K562 (cell line): Measurements from ENCODE around the gene CRYBA4. TPM values are rescaled to one million over a fixed set of nuclear protein-coding genes. Genes with fewer than 3 reads are reported as not detected.

ENCODE experiments used
- AFF4 ChIP-seq: sonication (generic); formaldehyde crosslinking; IDR thresholded peaks from 2 replicates; pipeline ENCODE4 v1.8.0; 2023; ENCODE audit warnings: mild to moderate bottlenecking, missing genetic modification reagents
- ESRRA ChIP-seq: fragments of 450-650 bp; IDR thresholded peaks from 2 replicates; pipeline ENCODE4 v1.6.1; 2014; ENCODE audit warnings: low read depth, mild to moderate bottlenecking, moderate library complexity, borderline replicate concordance
- HLTF ChIP-seq: fragments of 450-650 bp; IDR thresholded peaks from 2 replicates; pipeline ENCODE4 v1.6.1; 2016
- JUND ChIP-seq, 2 experiments: IDR thresholded peaks; 2 replicates in 1 of 2; 3 replicates in 1 of 2; pipeline ENCODE4 v1.6.1; 2011; ENCODE audit warnings: borderline replicate concordance in 2 of 2, low read depth in 2 of 2, low read length in 2 of 2, improper control_type of control experiment in 1 of 2, missing biosample characterization in 1 of 2, missing genetic modification characterization in 1 of 2, missing genetic modification reagents in 1 of 2
- KLF10 ChIP-seq: fragments of 250-450 bp; sonication (Bioruptor Pico); IDR thresholded peaks from 2 replicates; pipeline ENCODE4 v1.6.1; 2021; ENCODE audit warnings: matching md5 sums
- MBD1 ChIP-seq: fragments of 250-450 bp; sonication (Bioruptor Pico); IDR thresholded peaks from 2 replicates; pipeline ENCODE4 v1.8.0; 2022; ENCODE audit warnings: inconsistent platforms
- NCOA6 ChIP-seq: fragments of 450-650 bp; IDR thresholded peaks from 2 replicates; pipeline ENCODE4 v1.6.1; 2017; ENCODE audit warnings: mild to moderate bottlenecking
- NFE2 ChIP-seq: IDR thresholded peaks from 2 replicates; pipeline ENCODE4 v1.6.1; 2014; ENCODE audit warnings: antibody characterized with exemption, low read depth
- PHF20 ChIP-seq: fragments of 450-650 bp; IDR thresholded peaks from 2 replicates; pipeline ENCODE4 v1.6.1; 2018; ENCODE audit not compliant: partially characterized antibody
- RBM34 ChIP-seq: fragments of 200-400 bp; formaldehyde crosslinking; IDR thresholded peaks from 2 replicates; pipeline ENCODE4 v1.6.1; 2018; ENCODE audit warnings: low read length, borderline replicate concordance; ENCODE audit not compliant: insufficient read depth
- RFX1 ChIP-seq: fragments of 450-650 bp; IDR thresholded peaks from 2 replicates; pipeline ENCODE4 v1.6.1; 2016; ENCODE audit warnings: mild to moderate bottlenecking, moderate library complexity
- SMAD1 ChIP-seq: fragments of 150-350 bp; IDR thresholded peaks from 2 replicates; pipeline ENCODE4 v1.6.1; 2014; ENCODE audit warnings: low read length, low read depth; ENCODE audit not compliant: partially characterized antibody
- ZC3H4 ChIP-seq: sonication (generic); formaldehyde crosslinking; IDR thresholded peaks from 2 replicates; pipeline ENCODE4 v1.9.0; 2021; ENCODE audit warnings: missing genetic modification reagents, borderline replicate concordance
- ZNF311 ChIP-seq: fragments of 250-450 bp; sonication (Bioruptor Pico); IDR thresholded peaks from 2 replicates; pipeline ENCODE4 v1.4.0; 2020; ENCODE audit warnings: mild to moderate bottlenecking, moderate library complexity
- ZNF699 ChIP-seq: fragments of 250-450 bp; sonication (Bioruptor Pico); IDR thresholded peaks from 2 replicates; pipeline ENCODE4 v1.8.0; 2021; ENCODE audit warnings: mild to moderate bottlenecking, moderate library complexity; ENCODE audit not compliant: insufficient replicate concordance
- ZNF77 ChIP-seq: fragments of 250-450 bp; sonication (Bioruptor Pico); IDR thresholded peaks from 2 replicates; pipeline ENCODE4 v1.5.0; 2020
- polyA plus RNA-seq, 8 experiments: library from polyadenylated mRNA; depleted of rRNA in 4 of 8; stranded (reverse) in 5 of 8; unstranded in 3 of 8; fragments of >200 nt; fragmentation: Nextera tagmentation in 2 of 8; fragmentation: Illumina TruSeq in 1 of 8; extraction: Ambion mirVana in 2 of 8; extraction: Trizol in 1 of 8; gene quantifications; 2 replicates each; pipeline versions ENCODE4 v1.2.1 to v1.2.3, GENCODE V29; 2011 to 2014; ENCODE audit warnings: inconsistent platforms in 1 of 8, missing spikeins in 1 of 8
- total RNA-seq, 7 experiments: library from RNA; depleted of rRNA in 6 of 7; stranded (reverse); fragments of >200 nt in 6 of 7; fragmentation: Illumina TruSeq in 2 of 7; extraction: Trizol in 2 of 7; gene quantifications; 2 replicates each; pipeline versions ENCODE4 v1.2.1 to v1.2.3, GENCODE V29; 2011 to 2021; ENCODE audit warnings: low replicate concordance in 1 of 7
- TF ChIP-seq, protein P1 (sequence below), 2 experiments: fragments of 450-650 bp in 1 of 2; sonication (generic) in 1 of 2; formaldehyde crosslinking in 1 of 2; IDR thresholded peaks in 1 of 2; conservative IDR thresholded peaks in 1 of 2; 2 replicates each; pipeline versions ENCODE4 v1.6.1 to v1.8.1; 2016 to 2023; ENCODE audit warnings: mild to moderate bottlenecking in 2 of 2, moderate library complexity in 2 of 2, inconsistent platforms in 1 of 2, missing genetic modification reagents in 1 of 2
- TF ChIP-seq, protein P2 (sequence below): conservative IDR thresholded peaks from 2 replicates; pipeline ENCODE4 v1.6.1; 2011; ENCODE audit warnings: low read depth, mild to moderate bottlenecking, low read length; ENCODE audit not compliant: control insufficient read depth
- TF ChIP-seq, protein P3 (sequence below): fragments of 200-800 bp; sonication (Bioruptor generic); IDR thresholded peaks from 2 replicates; pipeline ENCODE4 v1.6.1; 2017; ENCODE audit warnings: missing genetic modification characterization, missing compliant biosample characterization

Gene CRYBA4
- total and polyA plus RNA-seq, 9 of the 15 experiments (the other 6 are each of a cell fraction or from before 2014, with no cell fraction given), result 0.59 to 3.3 (median 1.6) TPM

DNA sequence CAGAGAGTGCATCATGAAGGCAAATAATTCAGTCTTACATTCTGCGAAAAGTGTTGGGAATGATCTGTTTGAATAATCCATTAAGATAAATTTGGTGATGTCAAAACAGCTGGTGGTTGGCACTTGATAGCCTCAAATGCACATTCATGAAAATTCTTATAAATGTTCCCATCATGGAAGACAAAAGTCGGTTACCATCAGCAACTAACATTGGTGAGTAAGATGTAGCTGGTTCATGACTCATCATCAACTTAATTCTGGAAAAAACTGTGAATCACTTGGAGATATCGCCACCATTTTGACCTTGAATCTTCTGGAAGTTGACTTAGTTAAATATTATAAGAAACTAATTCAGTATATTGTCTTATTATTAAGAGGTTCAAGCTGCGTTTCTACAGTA, 15.2 kb upstream of the CRYBA4 start (continued):
- TF ChIP-seq, protein P1, sequence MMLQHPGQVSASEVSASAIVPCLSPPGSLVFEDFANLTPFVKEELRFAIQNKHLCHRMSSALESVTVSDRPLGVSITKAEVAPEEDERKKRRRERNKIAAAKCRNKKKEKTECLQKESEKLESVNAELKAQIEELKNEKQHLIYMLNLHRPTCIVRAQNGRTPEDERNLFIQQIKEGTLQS (IDR thresholded peaks at IDR 0.05), result peak; percentile 83
- TF ChIP-seq, protein P1 (CRISPR knock-in tag; conservative IDR thresholded peaks at IDR 0.05), result no peak
- TF ChIP-seq SMAD1, result no peak
- TF ChIP-seq ZNF699, result no peak
- TF ChIP-seq, protein P2, sequence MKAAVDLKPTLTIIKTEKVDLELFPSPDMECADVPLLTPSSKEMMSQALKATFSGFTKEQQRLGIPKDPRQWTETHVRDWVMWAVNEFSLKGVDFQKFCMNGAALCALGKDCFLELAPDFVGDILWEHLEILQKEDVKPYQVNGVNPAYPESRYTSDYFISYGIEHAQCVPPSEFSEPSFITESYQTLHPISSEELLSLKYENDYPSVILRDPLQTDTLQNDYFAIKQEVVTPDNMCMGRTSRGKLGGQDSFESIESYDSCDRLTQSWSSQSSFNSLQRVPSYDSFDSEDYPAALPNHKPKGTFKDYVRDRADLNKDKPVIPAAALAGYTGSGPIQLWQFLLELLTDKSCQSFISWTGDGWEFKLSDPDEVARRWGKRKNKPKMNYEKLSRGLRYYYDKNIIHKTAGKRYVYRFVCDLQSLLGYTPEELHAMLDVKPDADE, result no peak
- no peak for TF ChIP-seq PHF20
- TF ChIP-seq, protein P3, sequence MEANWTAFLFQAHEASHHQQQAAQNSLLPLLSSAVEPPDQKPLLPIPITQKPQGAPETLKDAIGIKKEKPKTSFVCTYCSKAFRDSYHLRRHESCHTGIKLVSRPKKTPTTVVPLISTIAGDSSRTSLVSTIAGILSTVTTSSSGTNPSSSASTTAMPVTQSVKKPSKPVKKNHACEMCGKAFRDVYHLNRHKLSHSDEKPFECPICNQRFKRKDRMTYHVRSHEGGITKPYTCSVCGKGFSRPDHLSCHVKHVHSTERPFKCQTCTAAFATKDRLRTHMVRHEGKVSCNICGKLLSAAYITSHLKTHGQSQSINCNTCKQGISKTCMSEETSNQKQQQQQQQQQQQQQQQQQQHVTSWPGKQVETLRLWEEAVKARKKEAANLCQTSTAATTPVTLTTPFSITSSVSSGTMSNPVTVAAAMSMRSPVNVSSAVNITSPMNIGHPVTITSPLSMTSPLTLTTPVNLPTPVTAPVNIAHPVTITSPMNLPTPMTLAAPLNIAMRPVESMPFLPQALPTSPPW (CRISPR knock-in tag), result no peak
- peak; percentile 64 for TF ChIP-seq RFX1
- TF ChIP-seq JUND (IDR thresholded peaks at IDR 0.05; ENCODE audit: borderline replicate concordance, low read depth, low read length), result peak; percentile 76
- TF ChIP-seq JUND (tag; IDR thresholded peaks at IDR 0.05; ENCODE audit: borderline replicate concordance, low read depth, low read length), result 0 out of 3 replicates have a peak, but pooled peaks have one; percentile 56
- TF ChIP-seq NCOA6, result no peak
- no peak for TF ChIP-seq RBM34
- TF ChIP-seq NFE2, result peak; percentile 15; the same call in 1 of the 2 replicates
- no peak for TF ChIP-seq AFF4 (CRISPR knock-in tag)
- no peak for TF ChIP-seq HLTF
- TF ChIP-seq ESRRA, result 0 out of 2 replicates have a peak, but pooled peaks have one; percentile 19
- no peak for TF ChIP-seq KLF10 (CRISPR knock-in tag)
- TF ChIP-seq ZNF77 (CRISPR knock-in tag), result no peak
- TF ChIP-seq ZC3H4 (CRISPR knock-in tag), result no peak
- no peak for TF ChIP-seq MBD1 (CRISPR knock-in tag)
- TF ChIP-seq ZNF311 (CRISPR knock-in tag), result no peak
